Right ventricle myocardium superior (tissue), 1 donor: ENCODE measurements around the gene KRT33B. TPM values are rescaled to one million over a fixed set of nuclear protein-coding genes. Genes with fewer than 3 reads are reported as not detected.
"Not testable (repeated sequence)": the region's sequence is repeated elsewhere in the genome, so short reads cannot be mapped to it uniquely, and the experiment has no call there.

Experiments
- ATAC-seq: fragments of 200-7000 bp; cut with Tn5 transposase; one replicate; pipeline ENCODE4 v1.9.1; 2020; ENCODE audit warnings: mild to moderate bottlenecking; ENCODE audit not compliant: poor library complexity
- DNase-seq: peaks from one replicate; pipeline ENCODE4 v3.0.0-alpha.2; 2020
- intact Hi-C: fragments of 100-400 bp; cut with DNase I; formaldehyde crosslinking; loops from one replicate; pipeline ENCODE4 v1.11.2; 2022
- total RNA-seq: library from RNA; stranded (reverse); fragmentation: NEBNext Ultra II Directional; extraction: Animal tissue kit (Norgen Biotek cat#: 25700); gene quantifications from one replicate; pipeline ENCODE4 v1.2.1, GENCODE V29; 2021
- donor health status: DM: no; HTN: yes; CAD: no; lungs with severe emphysema.

Gene KRT33B
- total RNA-seq, 1 donor from 2014 or later = not detected

DNA sequence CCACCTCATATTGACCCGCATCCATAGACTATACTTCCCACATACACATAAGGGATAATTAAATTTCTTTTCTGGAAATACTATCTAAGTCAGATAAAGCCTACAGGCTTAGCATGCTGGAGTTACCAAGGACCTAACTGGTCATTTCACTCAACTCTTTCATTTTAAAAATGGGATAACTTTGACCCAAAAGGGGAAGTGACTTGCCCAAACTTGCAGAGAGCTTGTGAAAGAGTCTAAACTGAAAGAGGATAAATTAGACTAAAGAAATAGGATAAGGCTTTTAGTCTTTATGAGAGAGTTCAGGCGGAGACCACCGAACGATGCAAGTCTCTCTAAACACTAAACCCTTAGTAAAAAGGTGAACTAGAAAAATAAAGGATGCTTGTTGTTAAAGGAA, 15.1 kb downstream of the KRT33B start:
- intact Hi-C loops = no loop called here
- no peak for ATAC-seq
- no peak for DNase-seq

DNA sequence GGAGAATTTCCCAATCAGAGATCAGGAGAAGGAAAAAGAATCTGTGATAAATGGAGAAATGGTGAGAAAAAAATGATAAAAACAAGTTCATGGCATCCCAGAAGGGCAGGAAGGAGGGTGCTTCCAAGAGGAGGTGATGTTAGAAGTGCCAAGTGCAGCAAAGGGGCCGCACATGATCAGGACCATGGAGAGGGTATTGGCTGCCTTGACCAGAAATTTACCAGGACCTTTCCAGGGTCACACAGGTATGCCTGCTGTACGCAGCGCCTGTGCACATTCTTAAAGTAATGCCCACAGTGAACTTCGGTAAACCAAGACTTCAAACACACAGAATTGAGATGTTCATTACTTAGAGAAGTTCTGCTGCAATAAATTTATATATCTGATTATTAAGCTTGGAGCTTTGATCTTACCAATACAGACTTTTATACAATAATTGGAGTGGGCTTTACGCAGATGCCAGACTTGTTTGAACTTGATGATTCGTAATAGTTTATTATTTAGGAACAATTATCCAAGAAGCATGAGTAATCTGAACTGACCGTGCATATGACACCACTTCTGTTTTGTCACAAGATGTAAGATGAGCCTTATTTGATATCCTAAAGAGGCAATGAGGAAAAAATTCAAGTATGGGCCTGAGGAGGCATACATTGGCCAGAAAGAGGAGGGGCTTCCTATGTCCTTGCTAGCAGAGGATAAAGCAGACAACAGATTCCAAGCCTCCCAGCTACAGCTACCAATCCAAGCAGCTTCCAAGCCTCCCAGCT, 16.8 kb downstream of the KRT33B start:
- DNase-seq (no peak), ATAC-seq (no peak)
- intact Hi-C loops = no loop called here

DNA sequence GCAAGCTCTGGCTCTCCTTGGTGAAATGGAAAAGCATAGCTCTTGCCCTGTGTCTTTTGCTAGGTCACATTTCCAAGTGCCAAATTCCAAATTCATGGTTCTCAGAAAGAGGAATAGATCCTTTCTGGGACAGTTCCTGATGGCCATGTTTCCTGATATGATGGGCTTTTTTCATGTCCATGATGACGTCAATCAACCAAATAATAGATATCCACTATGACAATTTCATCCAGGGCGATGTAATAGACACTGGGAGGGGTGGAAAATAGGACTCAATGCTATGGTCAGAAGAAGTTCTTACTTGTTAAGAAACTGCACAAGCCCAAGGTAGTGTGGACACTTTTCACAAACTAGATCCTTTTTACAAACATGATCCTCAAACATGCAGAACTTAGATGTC, 18.4 kb downstream of the KRT33B start:
- DNase-seq (no peak), ATAC-seq (no peak)
- intact Hi-C loops = no loop called here

DNA sequence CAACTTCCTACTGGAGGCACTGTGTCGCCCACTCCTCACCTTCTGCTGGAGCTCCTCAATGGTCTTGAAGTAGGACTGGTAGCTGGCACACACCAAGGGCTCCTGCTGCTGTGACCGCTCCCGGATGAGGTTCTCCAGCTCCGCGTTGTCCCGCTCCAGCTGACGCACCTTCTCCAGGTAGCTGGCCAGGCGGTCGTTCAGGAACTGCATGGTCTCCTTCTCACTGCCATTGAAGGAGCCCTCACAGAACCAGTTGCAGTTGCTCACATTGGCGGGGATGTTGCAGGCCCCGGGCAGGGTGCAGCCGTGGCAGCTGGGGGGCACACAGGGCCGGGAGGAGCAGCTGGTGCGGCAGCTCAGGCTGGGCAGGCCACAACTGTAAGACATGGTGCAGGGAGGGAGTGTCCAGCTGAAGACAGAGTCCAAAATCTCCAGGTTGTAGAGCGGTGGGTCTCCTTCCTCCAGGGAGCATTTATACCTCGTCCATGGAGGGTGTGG, 19.2 kb downstream of the KRT33B start, which contains the start of gene KRT33A:
Gene KRT33A (minus strand): TSS at position 448 of the 498 bp plus-strand sequence. CDS start 61 bp downstream, at position 387.
- intact Hi-C loops, DNase-seq, ATAC-seq: not testable (repeated sequence)

DNA sequence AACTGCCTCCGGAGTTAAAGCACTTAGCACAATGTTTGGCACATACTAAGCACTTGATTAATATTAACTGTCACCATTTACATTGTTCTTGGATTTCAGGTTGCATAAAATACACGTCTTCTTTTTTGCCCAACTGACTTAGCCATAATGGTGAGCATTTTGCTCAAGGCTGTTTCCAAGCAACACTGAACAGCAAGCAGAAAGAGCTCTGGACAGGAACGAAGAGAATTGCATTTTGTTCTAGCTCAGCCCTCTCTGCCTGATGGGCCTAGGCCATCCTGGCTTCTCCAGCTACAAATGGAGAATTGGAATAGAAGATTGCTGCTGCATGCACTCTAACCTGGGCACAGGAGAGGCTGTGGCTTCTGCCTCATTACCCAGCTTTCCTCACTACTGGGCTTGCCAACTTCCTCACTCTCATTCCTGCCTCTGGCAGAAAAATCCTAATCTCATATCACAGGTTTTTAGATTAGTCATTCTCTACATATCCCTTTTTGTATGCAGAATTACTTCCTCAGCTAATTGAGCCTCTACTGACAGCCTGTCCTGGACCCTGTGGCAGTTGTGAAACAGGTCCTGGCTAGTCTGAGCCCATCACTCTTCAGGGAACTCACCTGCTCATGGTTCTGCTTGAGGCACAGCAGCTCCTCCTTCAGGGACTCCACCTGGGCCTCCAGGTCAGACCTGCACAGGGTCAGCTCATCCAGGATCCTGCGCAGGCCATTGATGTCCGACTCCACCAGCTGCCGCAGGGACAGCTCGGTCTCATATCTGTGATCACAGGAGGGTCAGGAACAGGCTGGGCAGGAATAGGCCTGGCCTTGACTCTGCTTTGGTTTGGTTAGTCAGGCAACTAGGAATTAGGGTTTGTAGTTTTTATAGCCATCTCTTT, 21.5 kb downstream of the KRT33B start:
- no peak for ATAC-seq
- intact Hi-C loops = no loop called here
- no peak for DNase-seq

DNA sequence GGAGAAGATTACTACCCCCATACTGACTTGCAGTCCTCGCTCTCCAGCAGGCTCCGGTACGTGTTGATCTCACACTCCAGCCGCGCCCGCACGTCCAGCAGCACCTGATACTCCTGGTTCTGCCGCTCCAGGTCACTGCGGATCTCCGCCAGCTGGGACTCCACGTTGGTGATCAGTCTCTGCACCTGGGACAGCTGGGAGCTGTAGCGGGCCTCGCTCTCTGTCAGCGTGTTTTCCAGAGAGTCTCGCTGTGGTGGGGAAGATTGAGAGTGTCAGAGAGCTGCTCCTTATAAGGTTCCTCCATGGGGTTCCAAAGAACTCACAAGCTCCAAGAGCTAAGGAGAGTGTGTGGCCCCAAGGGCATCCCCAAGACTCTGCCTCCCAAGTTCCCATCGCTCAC, 23.2 kb downstream of the KRT33B start:
- ATAC-seq, intact Hi-C loops, DNase-seq: not testable (repeated sequence)

DNA sequence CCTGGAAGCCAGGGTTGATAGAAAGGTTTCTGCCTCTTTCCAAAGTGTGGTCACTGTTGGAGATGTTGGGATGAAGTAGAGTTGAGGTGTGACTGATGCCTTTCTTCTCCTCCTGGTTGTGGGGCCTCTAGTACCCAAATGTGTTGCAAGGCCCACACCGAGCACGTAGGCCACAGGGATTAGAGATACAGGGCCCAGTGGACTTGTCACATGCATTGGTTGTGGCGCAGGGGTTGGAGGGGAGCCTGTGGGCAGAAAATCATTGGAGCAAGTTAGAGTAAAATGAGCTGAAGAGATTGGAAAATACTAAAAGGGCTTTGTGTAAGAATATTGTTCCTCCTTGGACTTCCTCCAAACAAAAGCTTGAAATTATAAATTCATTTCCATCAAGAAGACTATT, 23.6 kb downstream of the KRT33B start:
- no peak for DNase-seq
- ATAC-seq = no peak
- intact Hi-C loops = no loop called here

DNA sequence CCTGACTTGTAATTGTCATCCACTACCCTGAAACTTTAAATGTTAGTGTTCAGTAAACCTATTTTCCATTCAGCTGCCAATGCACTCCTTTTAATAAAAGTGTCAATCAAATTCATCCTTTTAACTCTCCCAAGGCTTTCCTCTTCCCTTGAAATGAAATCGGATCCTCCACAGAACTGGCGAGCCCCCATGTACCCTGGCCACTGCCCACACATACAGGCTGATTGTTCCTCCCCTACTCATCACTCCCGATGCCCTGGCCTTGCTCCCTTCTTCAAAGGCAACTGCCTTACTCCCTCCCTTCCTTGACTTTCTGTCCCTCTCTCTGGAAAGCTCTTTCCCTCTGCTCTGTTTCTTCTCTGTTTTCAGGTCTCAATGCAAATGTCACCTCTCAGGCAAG, 26.6 kb downstream of the KRT33B start:
- intact Hi-C loops = no loop called here
- DNase-seq (no peak), ATAC-seq (no peak)

DNA sequence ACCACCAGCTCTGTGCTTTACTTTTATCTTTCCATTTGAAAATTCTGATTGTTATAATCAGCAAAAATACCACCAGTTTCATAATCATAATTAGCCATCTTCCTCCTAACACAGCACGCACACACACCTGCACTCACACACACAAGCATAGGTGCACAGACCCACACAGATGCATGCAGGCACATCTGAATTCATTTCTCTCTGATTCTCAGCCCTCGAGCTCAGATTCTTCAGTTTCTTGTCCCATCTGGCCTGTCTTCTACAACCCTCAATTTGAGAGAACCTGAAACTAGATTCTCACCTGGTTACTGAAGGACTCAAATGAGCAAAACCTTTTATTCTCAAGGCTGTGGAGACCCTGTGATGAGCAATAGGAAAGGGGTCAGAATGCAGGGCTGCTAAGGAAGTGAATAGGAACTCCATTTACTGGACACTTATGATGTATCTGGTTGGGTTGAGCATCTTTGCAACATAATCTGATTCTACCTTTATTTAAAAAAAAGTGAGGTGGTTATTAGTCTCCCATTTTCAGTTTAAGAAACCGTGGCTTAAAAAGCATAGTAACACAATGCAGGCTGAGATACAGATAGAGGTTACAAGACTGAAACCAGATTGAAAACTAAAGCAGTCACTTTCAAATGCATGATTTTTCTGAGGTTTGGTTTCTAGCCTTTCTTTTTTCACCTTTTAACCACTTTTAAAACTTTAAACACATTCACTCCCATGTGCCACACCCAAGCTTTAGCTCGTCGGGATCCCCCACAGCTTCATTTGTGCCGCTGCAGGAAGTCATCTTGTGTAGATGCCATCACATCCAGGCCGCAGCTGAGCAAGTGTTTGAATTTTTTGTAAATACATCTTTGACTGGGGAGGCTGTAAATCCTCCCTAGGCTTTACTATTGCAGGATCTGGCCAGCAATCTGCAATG, 28.4 kb downstream of the KRT33B start:
- ATAC-seq (no peak), DNase-seq (no peak)
- intact Hi-C loops = no loop called here

DNA sequence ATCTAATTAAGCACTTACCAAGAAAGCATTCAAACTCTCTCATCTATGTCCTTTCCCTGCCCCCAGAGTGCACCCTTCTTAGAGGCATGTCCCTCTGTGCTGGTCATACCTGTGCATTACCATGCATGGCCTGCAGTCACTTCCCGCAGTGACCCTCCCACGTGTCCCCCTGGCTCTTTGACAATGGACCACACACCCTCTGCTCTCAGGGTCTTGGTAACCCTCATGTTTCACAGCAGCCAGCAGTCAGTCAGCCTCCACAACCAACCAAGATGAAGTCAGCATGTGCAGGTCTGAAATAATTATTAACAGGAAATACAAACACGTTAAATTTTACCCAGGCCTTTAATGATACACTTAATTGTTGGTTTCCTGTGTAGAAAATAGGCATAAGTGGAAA, 29.1 kb downstream of the KRT33B start:
- intact Hi-C loops = no loop called here
- DNase-seq (no peak), ATAC-seq (no peak)

DNA sequence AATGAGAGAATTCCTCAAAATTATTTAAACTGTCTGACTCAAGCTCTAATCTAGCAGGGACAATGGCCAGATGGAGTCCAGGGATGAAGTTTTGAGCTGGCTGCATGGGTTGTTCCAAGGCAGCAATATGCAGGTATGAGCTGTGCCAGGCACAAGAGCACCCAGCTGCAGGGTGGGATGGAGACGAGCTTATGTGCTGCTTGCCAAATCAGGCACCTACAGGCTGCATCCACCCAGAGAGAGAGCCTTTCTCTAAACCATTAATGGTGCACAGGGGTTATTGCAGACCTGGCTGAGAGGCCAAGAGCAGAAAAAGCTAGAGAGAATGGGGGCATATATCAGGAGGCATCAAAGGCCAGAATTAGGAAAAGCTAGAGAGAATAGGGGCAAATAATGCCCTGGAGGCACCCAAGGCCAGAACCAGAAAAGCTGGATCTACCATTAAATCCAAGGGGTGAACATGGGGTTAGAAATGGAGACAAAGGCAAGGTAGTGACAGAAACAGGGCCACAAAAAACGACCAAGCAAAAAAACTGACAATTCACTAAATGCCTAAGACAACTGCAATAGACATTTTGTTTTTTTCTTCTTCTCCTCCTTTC, 29.9 kb downstream of the KRT33B start:
- DNase-seq = no peak
- no peak for ATAC-seq
- intact Hi-C loops = no loop called here

DNA sequence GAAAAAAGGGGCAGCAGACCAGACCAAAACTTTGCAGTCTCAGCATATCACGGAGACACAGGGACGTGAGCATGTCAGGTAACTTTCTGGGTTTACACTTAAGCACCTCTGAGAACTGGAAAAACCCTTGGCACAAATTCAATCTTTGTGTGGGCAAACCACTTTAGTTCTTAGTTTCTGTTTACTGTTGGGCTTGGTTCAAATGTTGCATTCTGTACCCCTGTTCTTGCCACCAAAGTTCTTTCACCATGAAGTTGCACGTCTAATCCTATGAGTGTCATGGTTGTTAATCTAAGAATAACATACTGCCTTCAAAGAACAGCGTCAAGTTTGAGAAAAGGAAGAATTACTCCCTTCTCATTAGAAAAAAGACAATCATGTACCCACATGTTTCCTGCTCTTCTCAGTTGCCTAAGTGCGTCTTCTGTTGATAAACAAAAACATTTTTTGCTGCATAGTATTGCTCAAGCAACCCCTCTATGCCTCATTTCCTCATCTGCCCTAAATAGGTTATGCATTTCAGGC, 30.6 kb downstream of the KRT33B start:
- no peak for DNase-seq
- intact Hi-C loops = no loop called here
- ATAC-seq = no peak

DNA sequence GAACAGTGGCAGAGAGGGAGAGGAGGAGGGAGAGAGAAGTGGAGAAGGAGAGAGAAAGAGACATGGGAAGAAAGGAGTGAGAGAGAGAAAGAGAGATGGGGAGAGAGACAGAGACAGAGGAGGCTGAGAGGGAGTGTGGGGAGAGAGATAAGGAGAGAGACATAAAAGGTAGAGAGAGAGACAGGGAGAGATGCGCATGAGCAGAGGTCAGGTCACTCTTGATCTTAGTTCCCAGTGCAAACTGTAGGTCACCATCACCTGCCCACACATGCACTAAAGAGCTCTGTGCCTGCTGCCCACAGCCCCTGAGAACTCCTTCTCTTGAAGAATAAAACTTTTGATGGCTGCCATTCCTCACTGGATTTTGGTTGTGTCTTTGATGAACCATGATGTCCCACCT, 33.9 kb downstream of the KRT33B start:
- no peak for DNase-seq
- intact Hi-C loops = no loop called here
- ATAC-seq = no peak

DNA sequence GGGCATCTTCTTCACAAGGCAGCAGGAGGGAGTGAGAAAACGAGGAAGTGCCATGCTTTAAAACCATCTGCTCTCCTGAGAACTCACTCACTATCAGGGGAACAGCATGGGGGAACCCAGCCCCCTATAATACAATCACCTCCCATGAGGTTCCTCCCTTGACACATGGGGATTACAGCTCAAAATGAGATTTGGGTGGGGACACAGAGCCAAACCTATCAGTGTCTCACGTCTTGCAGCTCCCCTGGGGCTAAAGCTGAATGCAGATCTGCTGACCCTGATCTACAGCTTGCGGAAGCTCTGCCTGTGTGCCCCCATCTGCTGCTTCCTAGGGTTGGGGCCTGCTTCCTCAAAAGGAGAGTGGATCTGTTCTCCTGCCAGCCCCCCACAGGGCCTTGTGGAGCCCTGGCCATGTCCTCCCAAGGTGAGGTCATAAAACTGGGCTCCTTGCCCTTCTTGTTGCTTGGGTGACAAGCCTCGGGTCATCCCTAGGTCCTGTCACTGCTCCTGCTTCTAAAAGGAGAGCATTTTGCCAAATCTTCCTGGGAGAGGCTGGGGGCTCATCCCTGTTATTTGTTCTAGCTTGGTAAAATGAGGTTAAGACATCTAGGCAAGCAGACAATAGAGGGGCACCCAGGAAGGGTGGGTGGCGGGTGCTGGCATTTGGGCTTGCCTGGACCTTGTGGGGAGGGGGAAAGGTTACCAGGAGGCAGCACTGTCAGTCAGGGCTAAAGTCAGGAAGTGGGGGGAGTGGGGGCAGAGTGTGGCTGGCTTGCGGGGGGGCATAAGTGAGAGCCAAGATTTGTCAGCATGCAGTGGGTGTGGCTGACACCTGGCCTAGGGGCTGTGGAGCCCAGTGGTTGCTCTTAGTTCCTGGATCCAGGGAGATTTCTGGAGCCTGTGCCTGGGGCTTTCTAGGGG, 35.0 kb downstream of the KRT33B start:
- ATAC-seq = no peak

DNA sequence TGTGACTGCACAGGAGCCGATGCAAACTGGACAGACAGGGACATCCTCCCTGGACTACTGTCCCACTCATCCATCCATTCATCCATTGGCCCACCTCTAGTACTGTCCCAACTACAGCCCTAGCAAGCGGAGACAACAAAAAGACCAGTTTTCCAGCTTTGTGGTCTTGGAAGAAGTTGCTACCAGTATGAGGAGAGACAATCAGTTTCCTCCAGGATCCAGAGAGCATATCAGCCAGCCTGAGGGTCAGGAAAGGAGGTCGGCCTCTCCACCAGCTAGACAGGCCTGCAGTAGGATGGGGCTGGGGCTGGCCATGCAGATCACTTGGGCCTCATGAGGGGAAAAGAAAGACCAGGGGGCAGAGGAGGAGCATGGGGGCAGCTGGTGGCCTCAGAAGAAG, 35.8 kb downstream of the KRT33B start:
- DNase-seq (no peak), ATAC-seq (no peak)
- intact Hi-C loops = no loop called here

More for the DNA sequence above, 35.0 kb downstream of the KRT33B start:
- no peak for DNase-seq
- intact Hi-C loops = no loop called here

DNA sequence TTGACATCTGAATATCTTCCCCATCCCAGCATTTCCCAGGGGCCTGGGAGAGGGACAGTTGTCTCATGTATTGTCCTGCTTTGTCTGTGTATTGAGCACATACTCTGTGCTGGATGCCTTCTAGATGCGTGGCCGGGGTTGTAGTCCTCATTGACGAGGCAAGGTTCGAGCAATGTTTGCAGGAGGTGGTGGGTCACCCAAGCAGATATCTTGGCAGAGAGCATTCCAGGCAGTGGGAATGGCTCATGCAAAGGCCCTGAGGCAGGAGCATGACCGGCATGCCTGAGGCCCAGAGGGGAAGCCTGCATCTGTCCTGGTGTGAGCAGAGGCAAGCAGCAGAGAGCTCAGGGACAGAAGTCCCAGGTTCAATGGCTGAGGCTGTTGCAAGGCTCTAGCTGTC, 36.5 kb downstream of the KRT33B start:
- ATAC-seq = no peak

DNA sequence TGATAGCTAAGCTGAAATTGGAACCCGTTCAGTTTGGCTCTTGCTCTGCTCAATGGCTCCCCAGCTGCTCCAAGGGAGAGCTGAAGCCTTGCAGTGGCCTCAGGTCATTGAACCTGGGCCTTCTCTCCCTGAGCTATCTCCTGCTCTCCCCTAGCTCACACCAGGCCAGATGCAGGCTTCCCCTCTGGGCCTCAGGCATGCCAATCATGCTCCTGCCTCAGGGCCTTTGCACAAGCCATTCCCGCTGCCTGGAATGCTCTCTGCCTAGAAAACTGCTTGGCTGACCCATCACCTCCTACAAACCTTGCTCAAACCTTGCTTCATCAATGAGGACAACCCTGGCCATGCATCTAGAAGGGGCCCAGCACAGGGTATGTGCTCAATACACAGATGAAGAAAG, 37.4 kb downstream of the KRT33B start:
- intact Hi-C loops = no loop called here
- DNase-seq = no peak
- ATAC-seq = no peak

More for the DNA sequence above, 36.5 kb downstream of the KRT33B start:
- DNase-seq = no peak
- intact Hi-C loops = no loop called here
